ENCODE results near the gene PRR5L.

Gene PRR5L

GRCh38 chr11:36447514-36447913 lies 151.4 kb downstream of the PRR5L start:
- DNase-seq = no peak

DNA sequence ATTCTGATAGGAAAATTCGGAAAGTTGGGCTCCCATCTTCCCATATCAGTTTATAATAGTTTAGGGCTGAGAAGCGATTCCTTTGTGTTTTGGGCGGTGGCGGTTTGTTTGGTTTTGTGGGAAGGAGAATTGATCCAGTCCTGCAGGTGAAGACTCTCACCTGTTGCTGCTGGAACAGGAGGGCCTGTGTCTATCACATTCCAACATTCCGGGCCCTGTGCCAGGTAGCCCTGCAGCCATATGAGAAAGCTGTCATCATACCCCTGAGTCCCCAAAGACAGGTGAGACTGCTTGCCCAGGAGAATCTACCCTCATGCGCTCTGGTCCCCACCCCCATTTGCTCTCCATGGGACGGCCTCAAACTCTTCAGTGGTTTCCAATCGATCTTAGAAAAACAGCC lies 151.9 kb downstream of the PRR5L start:
- peak; percentile 26 for DNase-seq

- DNase-seq = no peak
These were observed 153.5 kb downstream of the PRR5L start for GRCh38 chr11:36449561-36450096.

DNA sequence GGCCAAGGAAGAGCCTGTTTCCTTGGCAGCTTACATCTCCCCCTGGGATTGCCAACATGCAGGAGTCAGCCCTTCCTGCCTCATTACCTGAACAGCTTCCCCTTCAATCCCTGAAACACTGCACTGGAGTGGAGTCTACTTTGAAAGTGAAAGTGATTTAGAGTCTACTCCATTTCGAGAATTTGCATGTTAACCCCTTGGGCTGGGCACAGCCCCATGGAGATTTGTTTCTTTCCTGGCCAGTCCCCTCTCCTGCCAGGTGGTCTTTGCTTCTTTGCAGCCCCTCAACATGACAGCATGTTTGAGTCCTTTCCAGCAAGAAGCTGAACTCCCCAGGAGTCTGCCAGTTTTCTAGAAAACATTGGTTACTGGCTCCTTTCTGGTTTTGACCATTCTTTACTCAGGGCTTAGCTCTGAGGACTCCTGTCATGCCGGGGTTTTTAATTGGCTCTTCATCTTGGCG lies 154.1 kb downstream of the PRR5L start:
- DNase-seq = no peak

- no peak for DNase-seq
These were observed 155.0 kb downstream of the PRR5L start for GRCh38 chr11:36451045-36451444.

DNA sequence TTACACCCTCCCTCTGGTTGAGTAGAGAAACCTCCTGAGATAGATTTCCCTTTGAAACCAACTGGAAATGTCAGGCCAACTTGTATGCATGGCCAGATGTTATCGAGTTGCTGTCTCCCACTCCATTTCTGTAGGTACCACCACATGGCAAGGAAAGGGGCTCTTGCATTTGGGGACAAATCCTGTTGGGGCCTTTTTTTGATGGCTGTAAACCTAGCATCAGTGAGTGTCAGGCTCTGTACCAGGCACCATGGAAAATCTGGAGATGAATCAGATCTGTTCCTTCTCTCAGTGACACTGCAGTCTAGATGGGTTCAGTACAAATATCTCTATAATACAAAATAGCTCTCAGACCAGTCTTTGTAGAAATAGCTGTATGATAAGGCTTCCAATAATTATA lies 155.6 kb downstream of the PRR5L start:
- DNase-seq = no peak

- DNase-seq = no peak
These were observed 156.3 kb downstream of the PRR5L start for GRCh38 chr11:36452236-36452940.

- no peak for DNase-seq
These were observed 156.9 kb downstream of the PRR5L start for GRCh38 chr11:36452961-36453360.

- DNase-seq = no peak
These were observed 157.6 kb downstream of the PRR5L start for GRCh38 chr11:36453678-36454077.

- no peak for DNase-seq
These were observed 158.5 kb downstream of the PRR5L start for GRCh38 chr11:36454551-36454940.

- no peak for DNase-seq
These were observed 159.0 kb downstream of the PRR5L start for GRCh38 chr11:36454941-36455631.

DNA sequence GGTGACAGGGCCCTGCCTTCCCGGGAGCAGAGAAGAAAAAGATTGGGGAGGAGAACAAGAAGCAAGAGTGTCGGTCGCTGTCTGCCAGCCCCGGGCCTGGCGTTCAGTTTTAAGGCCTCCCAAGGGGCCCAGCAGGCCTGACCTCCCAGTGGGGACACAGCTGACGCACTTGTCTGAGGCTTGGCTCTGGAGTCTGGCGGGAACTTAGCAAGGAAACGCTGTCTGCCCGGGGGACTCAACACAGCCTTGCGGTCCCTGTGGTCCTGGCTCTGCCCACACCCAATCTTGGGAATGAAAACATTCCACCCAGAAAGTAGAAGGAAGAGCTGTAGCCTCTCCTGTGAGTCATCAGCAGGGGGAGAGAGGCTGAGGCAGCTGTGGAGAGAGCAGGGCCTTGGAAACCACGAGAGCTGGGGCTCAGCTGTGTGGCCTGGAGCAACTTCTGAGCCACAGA lies 159.6 kb downstream of the PRR5L start:
- no peak for DNase-seq

DNA sequence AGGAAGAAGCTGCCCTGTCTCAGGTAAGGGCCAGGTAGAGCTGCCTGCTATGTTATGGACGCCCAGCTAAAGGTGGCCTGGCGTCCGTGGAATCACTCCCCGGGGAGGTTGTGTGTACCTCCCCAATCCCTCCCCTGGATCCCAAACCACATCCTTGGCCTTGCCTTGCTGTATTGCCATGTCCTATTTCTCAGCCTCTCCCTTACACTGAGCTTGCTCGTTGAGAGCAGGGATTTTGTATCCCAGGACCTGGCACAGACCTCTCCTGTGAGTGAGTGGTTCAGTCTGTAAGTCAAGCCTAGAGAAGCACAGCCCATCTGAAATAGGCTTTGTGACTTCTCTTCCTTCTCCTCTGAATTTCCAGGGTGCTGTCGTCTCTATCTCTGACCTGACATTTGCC lies 160.1 kb downstream of the PRR5L start:
- no peak for DNase-seq

DNA sequence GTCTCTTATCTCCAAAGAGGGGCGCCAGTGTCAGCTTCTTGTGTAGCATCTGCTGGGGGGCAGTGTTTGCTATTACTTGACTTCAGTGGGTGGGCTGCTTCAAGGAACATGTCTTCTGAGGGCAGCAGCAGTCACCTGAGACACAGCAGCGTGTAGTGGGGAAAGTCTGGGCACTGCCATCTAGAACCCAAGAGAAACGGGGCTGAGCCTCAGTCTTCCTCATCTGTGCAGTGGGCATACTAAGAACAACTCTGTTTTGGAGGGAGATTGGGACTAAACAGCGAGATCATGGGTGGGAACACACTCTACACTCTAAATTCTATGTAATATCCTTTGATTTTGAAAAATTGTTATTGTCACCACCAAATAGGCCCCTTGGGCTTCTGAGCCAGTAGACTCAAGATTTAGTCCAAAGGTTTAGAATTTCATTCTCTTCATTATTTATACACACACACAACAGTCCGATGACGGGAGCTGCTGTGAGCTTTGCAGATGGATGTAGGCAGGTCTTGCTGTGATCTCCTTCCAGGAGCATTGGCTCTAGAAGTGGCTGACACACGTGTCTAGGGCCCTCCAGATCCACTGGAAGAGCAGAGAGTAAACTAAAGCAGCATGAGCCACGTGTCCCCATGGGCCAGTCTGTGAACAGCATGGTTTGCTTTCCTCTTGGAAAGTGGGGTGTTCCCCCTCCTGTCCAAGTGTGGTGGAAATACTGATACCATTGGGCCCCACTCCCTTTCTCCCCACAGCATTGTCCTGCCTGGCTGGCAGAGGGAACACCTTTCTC lies 162.2 kb downstream of the PRR5L start:
- DNase-seq = no peak

DNA sequence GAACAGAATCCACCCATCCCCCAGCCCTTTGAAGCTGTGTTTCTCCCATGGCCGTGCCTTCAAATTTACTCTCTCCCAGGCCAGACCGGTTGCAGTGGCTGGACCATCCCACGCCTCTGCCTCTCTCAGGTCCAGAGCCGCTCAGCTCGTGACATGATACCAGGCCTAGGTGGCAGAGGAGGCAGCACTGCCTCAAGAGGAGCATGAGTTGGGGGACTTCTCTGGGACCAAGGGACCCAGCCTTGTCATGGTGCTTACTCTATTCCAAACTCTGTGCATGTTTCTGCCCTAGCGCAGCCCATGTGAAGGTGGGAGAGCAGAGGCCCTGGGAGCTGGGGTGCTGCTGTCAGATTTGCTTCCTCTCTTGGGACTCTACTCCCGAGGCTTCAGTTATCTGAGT lies 163.0 kb downstream of the PRR5L start:
- DNase-seq = no peak

GRCh38 chr11:36460220-36460619 lies 164.1 kb downstream of the PRR5L start:
- DNase-seq = no peak

DNA sequence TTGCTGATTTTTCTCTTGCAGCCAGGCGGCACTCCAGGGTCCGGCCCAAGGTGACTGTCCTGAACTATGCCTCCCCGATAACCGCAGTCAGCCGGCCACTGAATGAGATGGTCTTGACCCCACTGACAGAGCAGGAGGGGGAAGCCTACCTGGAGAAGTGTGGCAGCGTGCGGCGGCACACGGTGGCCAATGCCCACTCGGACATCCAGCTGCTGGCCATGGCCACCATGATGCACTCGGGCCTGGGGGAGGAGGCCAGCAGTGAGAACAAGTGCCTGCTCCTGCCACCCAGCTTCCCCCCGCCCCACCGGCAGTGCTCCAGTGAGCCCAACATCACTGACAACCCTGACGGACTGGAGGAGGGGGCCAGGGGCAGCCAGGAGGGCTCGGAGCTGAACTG lies 166.2 kb downstream of the PRR5L start:
- DNase-seq = no peak

DNA sequence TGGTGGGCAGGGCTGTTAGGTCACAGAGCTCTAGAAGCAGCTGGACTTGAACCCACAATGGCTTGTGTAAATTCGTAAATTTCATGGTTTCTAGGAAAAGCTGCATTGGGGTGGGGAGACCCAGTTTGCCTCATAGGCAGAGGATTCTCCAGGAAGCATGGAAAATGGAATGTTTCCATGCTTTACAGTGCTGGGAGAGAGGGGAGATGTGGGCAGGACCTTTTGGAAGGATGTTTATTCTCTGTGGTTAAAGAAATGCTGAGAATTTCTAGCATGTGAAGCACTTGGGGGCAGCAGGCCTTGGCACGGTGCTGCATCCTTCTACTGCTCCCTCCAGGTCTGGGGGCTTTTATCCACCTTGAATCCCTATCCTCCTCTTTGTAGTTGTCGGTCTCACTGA lies 167.7 kb downstream of the PRR5L start:
- no peak for DNase-seq

- DNase-seq = no peak
These were observed 168.6 kb downstream of the PRR5L start for GRCh38 chr11:36464720-36465119.

DNA sequence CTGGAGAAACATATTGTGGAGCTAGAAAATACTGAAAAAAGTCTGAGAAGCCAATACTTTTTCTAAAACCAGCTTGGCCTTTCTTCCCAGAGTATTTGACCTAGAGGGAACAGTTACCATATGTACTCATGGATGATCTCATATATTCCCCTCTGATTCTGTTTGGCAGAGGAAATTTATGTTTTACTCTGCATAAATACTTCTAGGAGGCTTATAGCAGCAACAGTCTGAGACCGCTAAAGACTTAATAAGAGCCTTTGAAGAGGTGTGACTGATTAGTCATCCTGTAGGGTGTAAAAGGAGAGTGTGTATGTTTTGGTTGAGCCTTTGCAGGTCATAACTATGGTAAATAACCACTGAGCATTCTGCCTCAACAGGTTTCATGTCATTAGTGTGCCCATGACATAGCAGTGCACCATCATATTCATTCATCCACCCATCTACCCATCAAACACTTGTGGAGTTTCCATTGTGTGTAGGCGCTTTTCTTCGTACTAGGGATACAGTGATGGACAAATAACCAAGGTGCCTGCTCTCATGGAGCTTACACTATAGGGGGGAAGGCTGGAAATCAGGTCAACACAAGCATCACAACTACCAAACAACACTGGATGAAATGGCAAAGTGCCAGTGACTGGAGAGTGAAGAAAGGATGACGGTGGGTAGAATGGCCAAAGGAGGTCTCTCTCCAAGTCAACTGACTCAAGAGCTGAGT lies 169.5 kb downstream of the PRR5L start:
- no peak for DNase-seq

DNA sequence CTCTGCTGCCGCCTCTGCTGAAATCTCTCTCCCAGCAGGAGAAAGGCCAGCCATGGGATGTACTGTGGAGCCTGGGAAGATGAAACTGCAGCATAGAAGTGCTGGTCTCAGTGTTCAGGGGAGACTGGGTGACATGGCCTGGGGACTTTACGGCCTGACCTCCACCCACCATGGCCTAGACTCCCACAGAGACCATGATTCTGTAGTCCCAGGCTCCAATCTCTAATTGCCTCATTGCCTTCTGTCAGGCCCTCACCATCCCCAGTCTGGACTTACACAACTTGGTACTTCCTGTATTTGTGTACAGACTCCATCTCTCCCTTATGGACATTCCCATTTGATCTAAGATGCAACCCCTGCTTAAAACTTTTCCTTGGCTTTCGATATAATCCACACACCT lies 170.9 kb downstream of the PRR5L start:
- no peak for DNase-seq

GRCh38 chr11:36467916-36468315 lies 171.8 kb downstream of the PRR5L start:
- no peak for DNase-seq

DNA sequence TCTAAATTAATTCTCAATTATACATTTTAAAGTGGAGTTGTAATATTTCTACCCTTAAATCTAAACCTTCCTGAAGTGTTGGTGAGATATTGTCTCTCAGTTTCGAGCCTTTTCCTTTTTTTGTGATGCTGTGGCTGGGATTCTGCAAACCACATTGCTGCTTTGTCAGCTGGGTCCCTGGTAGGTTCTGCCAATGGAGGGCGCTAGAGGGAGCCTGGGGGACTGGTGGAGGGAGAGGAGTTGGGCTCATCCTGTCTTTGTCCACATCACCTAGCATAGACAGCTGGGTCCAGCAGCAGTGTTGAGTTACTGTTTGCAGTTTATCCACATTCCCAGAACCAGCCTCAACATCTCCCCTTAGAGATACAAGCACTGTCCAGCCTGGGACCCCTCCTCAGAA lies 173.0 kb downstream of the PRR5L start:
- no peak for DNase-seq

All from DMS153 (cell line).